ENCODE results near the gene BCL2L11.

GRCh38 chr2:111176388-111176787 is 55.7 kb downstream of the BCL2L11 start:
- TF ChIP-seq XRCC5 (IDR thresholded peaks at IDR 0.05; ENCODE audit: low read depth, low read length) (no peak), SMARCB1 (IDR thresholded peaks at IDR 0.05; ENCODE audit: insufficient read length, low read depth) (no peak), SMARCA4 (IDR thresholded peaks at IDR 0.05) (no peak), CTCF (IDR thresholded peaks at IDR 0.05 in 2 of 3, conservative IDR thresholded peaks at IDR 0.05 in 1 of 3; ENCODE audit: insufficient read depth in 2 of 3, low read depth in 1 of 3, low read length in 3 of 3) (no peak), ZFP1 (CRISPR knock-in tag; IDR thresholded peaks at IDR 0.05) (no peak), CREB1 (IDR thresholded peaks at IDR 0.05) (no peak), CREB1 (CRISPR knock-in tag; IDR thresholded peaks at IDR 0.05) (no peak), SNIP1 (IDR thresholded peaks at IDR 0.05; ENCODE audit: low read depth) (no peak), CEBPZ (IDR thresholded peaks at IDR 0.05; ENCODE audit: borderline replicate concordance, low read depth, low read length) (no peak)
